AG04449 (cell line): ENCODE data around the gene SLC2A9.
"Not testable (repeated sequence)": the region's sequence is repeated elsewhere in the genome, so short reads cannot be mapped to it uniquely, and the experiment has no call there.

Experiments
- CTCF ChIA-PET: fragments of 350-600 bp; formaldehyde crosslinking; extraction: SDS; loops from one replicate; lab custom pipeline; 2021; ENCODE audit warnings: antibody characterized with exemption; lab: Yijun Ruan, JAX
- POLR2A ChIA-PET: fragments of 400-600, 350-600 bp; formaldehyde crosslinking; extraction: SDS; loops from one replicate; lab custom pipeline; 2020; ENCODE audit warnings: antibody characterized with exemption, inconsistent platforms; lab: Yijun Ruan, JAX
- DNase-seq: peaks from one replicate; pipeline ENCODE4 v3.0.0-alpha.2; 2010; ENCODE audit warnings: low read depth, low spot score
- H3K4me3 ChIP-seq: 2 replicates; pipeline ENCODE4 v1.5.1; 2011; ENCODE audit warnings: low read depth, mild to moderate bottlenecking, control low read depth, low read length
- TF ChIP-seq, protein P1 (sequence below): IDR thresholded peaks from one replicate; pipeline ENCODE4 v1.5.1; 2011; ENCODE audit warnings: mild to moderate bottlenecking, moderate library complexity, low read length, control low read depth, inconsistent platforms; ENCODE audit not compliant: insufficient read depth; ENCODE audit errors: missing control alignments

Gene SLC2A9

DNA sequence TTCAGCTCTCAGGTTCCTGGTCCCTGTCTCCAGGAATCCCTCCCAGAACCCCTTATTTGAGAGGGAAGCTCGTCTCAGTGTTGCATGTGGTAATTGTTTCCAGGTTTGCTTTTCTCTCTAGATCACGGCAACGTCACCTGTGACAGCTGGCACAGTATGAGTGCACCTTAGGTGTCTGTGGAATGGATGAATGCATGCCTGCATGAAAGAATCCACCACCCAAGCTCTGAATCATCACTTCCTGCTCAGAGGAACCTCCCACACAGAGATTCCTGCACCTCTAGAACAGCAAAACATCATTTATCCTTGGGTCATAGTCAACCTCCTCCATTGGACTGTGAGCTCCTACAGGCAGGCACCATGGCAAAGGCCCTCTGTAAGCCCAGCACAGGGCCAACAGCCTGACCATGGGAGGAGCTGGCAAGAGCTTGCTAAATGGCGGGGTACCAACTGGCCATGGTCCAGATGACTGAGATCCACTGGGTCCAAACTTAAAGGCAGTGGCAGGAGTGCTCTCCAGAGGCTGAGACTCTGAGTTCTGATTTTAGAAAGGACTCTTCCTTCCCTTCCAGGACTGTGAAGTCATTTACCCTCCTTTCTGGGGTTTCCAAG is 116.2 kb downstream of the SLC2A9 start:
- no peak overlapping the region for H3K4me3 ChIP-seq
- CTCF ChIA-PET: no interaction called here
- TF ChIP-seq, protein P1, sequence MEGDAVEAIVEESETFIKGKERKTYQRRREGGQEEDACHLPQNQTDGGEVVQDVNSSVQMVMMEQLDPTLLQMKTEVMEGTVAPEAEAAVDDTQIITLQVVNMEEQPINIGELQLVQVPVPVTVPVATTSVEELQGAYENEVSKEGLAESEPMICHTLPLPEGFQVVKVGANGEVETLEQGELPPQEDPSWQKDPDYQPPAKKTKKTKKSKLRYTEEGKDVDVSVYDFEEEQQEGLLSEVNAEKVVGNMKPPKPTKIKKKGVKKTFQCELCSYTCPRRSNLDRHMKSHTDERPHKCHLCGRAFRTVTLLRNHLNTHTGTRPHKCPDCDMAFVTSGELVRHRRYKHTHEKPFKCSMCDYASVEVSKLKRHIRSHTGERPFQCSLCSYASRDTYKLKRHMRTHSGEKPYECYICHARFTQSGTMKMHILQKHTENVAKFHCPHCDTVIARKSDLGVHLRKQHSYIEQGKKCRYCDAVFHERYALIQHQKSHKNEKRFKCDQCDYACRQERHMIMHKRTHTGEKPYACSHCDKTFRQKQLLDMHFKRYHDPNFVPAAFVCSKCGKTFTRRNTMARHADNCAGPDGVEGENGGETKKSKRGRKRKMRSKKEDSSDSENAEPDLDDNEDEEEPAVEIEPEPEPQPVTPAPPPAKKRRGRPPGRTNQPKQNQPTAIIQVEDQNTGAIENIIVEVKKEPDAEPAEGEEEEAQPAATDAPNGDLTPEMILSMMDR: no peak
- no peak for DNase-seq
- POLR2A ChIA-PET: no interaction called here

DNA sequence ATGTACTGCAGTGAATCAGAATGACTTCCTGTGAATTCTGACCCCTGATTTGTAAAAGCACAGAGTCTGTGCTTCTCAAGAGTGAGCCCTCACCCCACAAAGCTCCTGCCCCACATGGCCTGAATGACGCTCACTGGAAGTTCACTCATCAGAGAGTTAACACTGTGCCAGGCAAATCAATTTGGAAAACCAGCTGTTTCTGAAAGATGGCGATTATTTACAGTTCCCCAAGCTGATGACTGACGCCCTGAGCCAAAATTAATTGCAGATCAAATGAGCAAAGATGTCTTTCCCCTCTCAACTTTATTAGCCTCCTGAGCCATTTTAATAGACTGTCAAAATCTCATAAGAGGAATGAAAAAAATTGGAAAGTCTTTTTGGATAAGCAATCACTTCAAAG is 118.0 kb downstream of the SLC2A9 start:
- H3K4me3 ChIP-seq: no peak overlapping the region
- ChIA-PET POLR2A (no interaction called here), CTCF (no interaction called here)
- DNase-seq: no peak
- TF ChIP-seq, protein P1: no peak

DNA sequence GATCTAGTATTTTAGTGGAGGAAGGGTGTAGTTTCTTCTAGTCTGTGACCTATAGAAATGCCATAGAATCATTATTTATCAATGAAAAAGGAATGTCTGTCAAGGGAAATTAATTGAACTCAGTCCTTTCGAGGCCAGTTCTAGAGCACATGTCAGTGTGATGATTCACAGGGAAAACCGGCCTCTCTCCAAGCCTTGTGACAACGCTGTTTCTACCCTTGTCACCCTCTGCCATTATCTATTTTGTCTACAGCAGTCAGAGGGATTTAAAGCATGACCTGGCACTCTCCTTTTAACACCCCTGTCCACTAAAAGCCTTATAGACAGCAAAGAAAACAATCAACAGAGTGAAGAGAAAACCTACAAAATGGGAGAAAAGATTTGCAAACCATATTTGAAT is 120.0 kb downstream of the SLC2A9 start:
- DNase-seq: no peak

DNA sequence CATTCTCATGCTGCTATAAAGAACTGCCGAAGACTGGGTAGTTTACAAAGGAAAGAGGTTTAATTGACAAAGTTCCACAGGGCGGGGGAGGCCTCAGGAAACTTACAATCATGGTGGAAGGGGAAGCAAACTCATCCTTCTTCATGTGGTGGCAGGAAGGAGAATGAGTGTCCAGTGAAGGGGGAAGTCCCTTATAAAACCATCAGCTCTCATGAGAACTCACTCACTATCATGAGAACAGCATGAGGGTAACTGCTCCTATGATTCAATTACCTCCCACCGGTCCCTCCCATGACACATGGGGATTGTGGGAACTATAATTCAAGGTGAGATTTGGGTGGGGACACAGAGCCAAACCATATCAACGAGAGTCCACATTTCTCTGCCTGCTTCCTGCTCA is 120.7 kb downstream of the SLC2A9 start:
- DNase-seq, POLR2A ChIA-PET, H3K4me3 ChIP-seq, CTCF ChIA-PET: not testable (repeated sequence)

More for the DNA sequence above, 120.0 kb downstream of the SLC2A9 start:
- ChIA-PET CTCF (no interaction called here), POLR2A (no interaction called here)
- TF ChIP-seq, protein P1: no peak
- H3K4me3 ChIP-seq: no peak overlapping the region

DNA sequence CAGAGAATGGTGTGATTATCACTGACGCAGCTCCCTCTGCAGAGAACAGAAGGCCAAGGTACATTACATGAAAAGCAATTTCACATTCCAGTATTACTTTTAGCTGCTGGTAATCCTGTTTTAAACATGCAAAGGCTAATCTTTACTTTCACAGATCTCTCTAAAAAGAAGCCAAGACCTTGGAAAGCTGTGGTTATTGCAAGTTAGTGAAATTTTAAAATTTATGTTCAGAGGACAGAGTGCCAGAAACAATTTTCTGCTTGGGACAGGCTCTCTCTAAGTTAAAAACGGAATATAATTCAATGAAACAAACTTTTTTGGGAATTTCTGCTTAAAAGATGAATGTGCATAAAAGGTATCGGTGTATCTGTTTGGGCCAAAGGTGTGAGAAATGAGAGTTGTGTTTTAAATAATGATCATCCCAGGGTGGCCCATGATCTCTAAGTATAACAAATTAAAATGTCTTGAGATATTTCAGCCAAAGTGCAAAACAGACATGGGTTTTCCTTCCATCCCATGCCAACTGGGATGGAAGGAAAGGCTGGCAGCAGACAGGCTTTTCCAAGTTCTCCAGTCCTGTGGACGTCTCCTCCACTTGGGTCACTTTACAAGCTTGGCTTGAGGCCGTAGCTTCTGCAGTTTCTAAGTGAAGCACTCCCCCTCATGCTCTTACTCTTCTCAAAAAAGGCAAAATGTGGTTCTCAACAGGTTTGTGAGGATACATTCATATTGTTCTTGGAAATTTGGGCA is 121.8 kb downstream of the SLC2A9 start:
- TF ChIP-seq, protein P1: no peak
- no peak overlapping the region for H3K4me3 ChIP-seq
- no peak for DNase-seq
- CTCF ChIA-PET: no interaction called here
- POLR2A ChIA-PET: no interaction called here

DNA sequence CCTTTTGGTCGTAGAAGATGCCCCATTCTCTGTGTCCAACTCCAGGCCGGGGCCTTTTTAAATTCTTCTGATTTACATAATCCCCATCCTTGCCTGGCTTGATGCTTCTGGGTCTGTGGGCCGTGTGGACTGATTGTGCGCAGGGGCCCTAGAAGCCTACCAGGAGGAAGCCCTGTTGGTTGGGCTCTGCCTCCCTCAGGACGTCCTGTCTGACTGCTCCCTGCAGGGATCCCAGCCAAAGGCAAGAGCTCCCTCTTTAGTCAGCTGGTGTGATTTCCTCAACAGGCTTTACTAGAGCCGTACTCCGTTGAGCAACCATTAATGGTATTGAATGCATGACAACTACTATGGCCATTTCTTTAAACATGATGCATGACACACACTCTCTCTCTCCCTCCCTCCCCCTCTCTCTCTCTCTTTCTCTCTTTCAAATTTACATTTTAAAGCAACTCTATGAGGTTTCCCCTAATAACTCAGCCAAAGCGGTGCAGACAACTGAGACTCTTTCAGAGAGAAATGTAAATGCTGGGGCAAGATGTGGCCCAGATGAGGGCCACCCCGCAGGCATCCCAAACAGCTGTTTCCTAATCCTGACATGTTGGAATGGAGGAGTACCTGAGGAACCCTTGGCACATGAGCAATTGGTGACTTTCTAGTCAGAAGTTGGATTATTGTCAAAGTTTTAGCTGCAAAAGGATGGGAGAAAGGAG is 122.5 kb downstream of the SLC2A9 start:
- CTCF ChIA-PET: no interaction called here
- POLR2A ChIA-PET: no interaction called here
- DNase-seq: no peak
- H3K4me3 ChIP-seq: no peak overlapping the region
- TF ChIP-seq, protein P1: no peak
